Left lung (tissue), 10 donors: Measurements from ENCODE around the gene BCKDHB. TPM values are rescaled to one million over a fixed set of nuclear protein-coding genes. Genes with fewer than 3 reads are reported as not detected.
"Not testable (repeated sequence)": the region's sequence is repeated elsewhere in the genome, so short reads cannot be mapped to it uniquely, and the experiment has no call there.

Experiments
- ATAC-seq: fragments of 200-7000 bp; cut with Tn5 transposase; one replicate; pipeline ENCODE4 v1.9.1; 2020; ENCODE audit warnings: moderate library complexity
- DNase-seq, 4 donors: peaks; one replicate each; pipeline ENCODE4 v3.0.0-alpha.2; 2013 to 2020
- H3K27ac ChIP-seq, 2 donors: fragments of 200-600 bp; sonication (generic) in 1 of 2; one replicate each; pipeline versions ENCODE4 v1.5.0 to v1.8.0; 2020 to 2021
- H3K27me3 ChIP-seq, 2 donors: fragments of 200-600 bp; sonication (generic) in 1 of 2; one replicate each; pipeline versions ENCODE4 v1.5.0 to v1.8.0; 2020 to 2021
- H3K36me3 ChIP-seq, 2 donors: fragments of 200-600 bp; sonication (generic) in 1 of 2; one replicate each; pipeline versions ENCODE4 v1.5.0 to v1.8.0; 2020 to 2021
- H3K4me1 ChIP-seq, 2 donors: fragments of 200-600 bp; one replicate each; pipeline ENCODE4 v1.8.0; 2021
- H3K4me3 ChIP-seq, 2 donors: fragments of 200-600 bp; sonication (generic) in 1 of 2; one replicate each; pipeline versions ENCODE4 v1.5.0 to v1.8.0; 2020 to 2021; ENCODE audit warnings: mild to moderate bottlenecking in 1 of 2
- H3K9me3 ChIP-seq, 2 donors: fragments of 200-600 bp; sonication (generic) in 1 of 2; one replicate each; pipeline versions ENCODE4 v1.5.0 to v1.8.0; 2020 to 2021
- CTCF ChIP-seq, 2 donors: fragments of 200-600 bp; sonication (generic) in 1 of 2; IDR thresholded peaks; one replicate each; pipeline versions ENCODE4 v1.5.0 to v1.8.0; 2021; ENCODE audit warnings: antibody characterized with exemption in 2 of 2
- intact Hi-C, 2 donors: fragments of 100-400 bp; cut with DNase I; formaldehyde crosslinking; loops; one replicate each; pipeline versions ENCODE4 v1.11.2 to v1.14.2; 2022
- polyA plus RNA-seq, 6 donors: library from polyadenylated mRNA; unstranded; fragments of 120-200 nt; gene quantifications; one replicate each; pipeline ENCODE4 v1.2.1, GENCODE V29; 2013; ENCODE audit not compliant: insufficient read length in 6 of 6
- total RNA-seq, 2 donors: library from RNA; stranded (reverse); fragmentation: NEBNext Ultra II Directional; extraction: Animal tissue kit (Norgen Biotek cat#: 25700); gene quantifications; one replicate each; pipeline ENCODE4 v1.2.1, GENCODE V29; 2021
- donor health status: DM: no; HTN: yes; CAD: no.
- donor health status: DM: no; HTN: no; CAD: no.

BCKDHB gene
- total and polyA plus RNA-seq, 8 donors, result 15.1 to 26.1 (median 22.0) TPM

GRCh38 chr6:80209430-80209829 is 103.0 kb downstream of the BCKDHB start:
- TF ChIP-seq CTCF (IDR thresholded peaks at IDR 0.05), result no peak
- H3K4me1 ChIP-seq, result no peaks in the 10 kb centered on the region
- ATAC-seq (no peak), DNase-seq (no peak)
- H3K9me3 ChIP-seq, result no peaks in the 10 kb centered on the region
- no peak overlapping the region for H3K27ac ChIP-seq
- H3K27me3 ChIP-seq, result no peaks in the 10 kb centered on the region
- H3K4me3 ChIP-seq, result no peak overlapping the region
- no peaks in the 10 kb centered on the region for H3K36me3 ChIP-seq
- intact Hi-C loops, result no loop called here

GRCh38 chr6:80210618-80211017 is 104.1 kb downstream of the BCKDHB start:
- Histone ChIP-seq H3K9me3 (no peaks in the 10 kb centered on the region), H3K27me3 (no peaks in the 10 kb centered on the region), H3K27ac (no peak overlapping the region), H3K36me3 (no peaks in the 10 kb centered on the region), H3K4me1 (no peaks in the 10 kb centered on the region), H3K4me3 (no peak overlapping the region)
- no peak for TF ChIP-seq CTCF (IDR thresholded peaks at IDR 0.05)
- intact Hi-C loops, result no loop called here
- DNase-seq, result no peak
- peak; percentile 15 for ATAC-seq

DNA sequence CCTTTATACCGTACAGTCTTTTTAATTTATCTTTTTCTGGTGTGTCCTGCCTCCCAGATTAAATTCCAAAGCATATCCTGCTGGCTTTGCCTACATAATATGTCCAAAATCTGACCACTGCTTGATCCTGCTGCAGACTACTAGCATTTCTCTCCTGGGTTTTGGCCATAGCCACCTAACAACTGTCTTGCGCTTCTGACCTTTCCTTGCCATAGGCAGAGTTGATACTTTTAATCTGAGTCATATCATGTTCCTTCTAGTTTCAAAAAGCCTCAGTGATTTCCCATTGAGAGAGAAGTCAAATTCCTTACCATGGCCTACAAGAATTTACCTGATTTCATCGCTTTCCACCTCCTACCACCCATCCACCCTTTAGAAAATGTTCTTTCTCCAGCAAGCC is 104.8 kb downstream of the BCKDHB start:
- no peak overlapping the region for H3K27ac ChIP-seq
- H3K4me1 ChIP-seq, result no peaks in the 10 kb centered on the region
- H3K36me3 ChIP-seq, result no peaks in the 10 kb centered on the region
- ATAC-seq (no peak), DNase-seq (no peak)
- H3K9me3 ChIP-seq, result no peaks in the 10 kb centered on the region
- H3K4me3 ChIP-seq, result no peak overlapping the region
- no peaks in the 10 kb centered on the region for H3K27me3 ChIP-seq
- intact Hi-C loops, result no loop called here
- no peak for TF ChIP-seq CTCF (IDR thresholded peaks at IDR 0.05)

- ATAC-seq, DNase-seq, H3K9me3 ChIP-seq, H3K36me3 ChIP-seq, H3K4me3 ChIP-seq, intact Hi-C loops, H3K4me1 ChIP-seq, H3K27me3 ChIP-seq, H3K27ac ChIP-seq: not testable (repeated sequence)
Measured at GRCh38 chr6:80211890-80212289, 105.4 kb downstream of the BCKDHB start.

- DNase-seq (peak in 2 of 4 donors; percentile 28 to 54), ATAC-seq (peak; percentile 92)
- Histone ChIP-seq H3K4me1 (no peaks in the 10 kb centered on the region), H3K9me3 (no peaks in the 10 kb centered on the region), H3K27me3 (no peaks in the 10 kb centered on the region), H3K36me3 (no peaks in the 10 kb centered on the region), H3K4me3 (no peak overlapping the region), H3K27ac (no peak overlapping the region)
- intact Hi-C loops, result no loop called here
- TF ChIP-seq CTCF (IDR thresholded peaks at IDR 0.05), result peak; percentile 46 to 68
Measured at GRCh38 chr6:80214436-80215022, 108.1 kb downstream of the BCKDHB start.

DNA sequence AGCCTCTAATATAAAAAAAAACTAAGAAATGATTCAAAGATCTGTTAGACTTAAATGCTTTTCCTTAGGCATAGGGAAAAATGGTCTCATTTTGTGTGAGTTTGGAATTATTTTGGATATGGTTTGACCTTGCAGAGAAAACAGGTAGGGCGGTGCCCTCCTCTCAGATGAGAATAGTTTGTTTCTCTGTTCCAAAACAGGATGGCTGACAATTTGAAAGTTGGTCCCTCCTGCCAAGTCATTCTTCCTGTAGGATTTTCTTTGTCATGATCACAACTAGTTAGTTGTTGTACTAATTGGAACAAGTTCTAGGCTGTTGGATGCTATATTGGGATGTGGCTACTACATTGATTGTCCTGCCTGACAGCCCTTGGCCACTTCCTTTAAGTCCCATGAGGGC is 108.6 kb downstream of the BCKDHB start:
- H3K4me1 ChIP-seq, result no peaks in the 10 kb centered on the region
- intact Hi-C loops, result no loop called here
- no peak for ATAC-seq
- no peak for TF ChIP-seq CTCF (IDR thresholded peaks at IDR 0.05)
- DNase-seq, result no peak
- H3K36me3 ChIP-seq, result no peaks in the 10 kb centered on the region
- no peak overlapping the region for H3K4me3 ChIP-seq
- no peaks in the 10 kb centered on the region for H3K9me3 ChIP-seq
- H3K27ac ChIP-seq, result no peak overlapping the region
- H3K27me3 ChIP-seq, result no peaks in the 10 kb centered on the region
